Measurements from ENCODE around the gene CABP4.
A peak's percentile ranks its signal among the peaks of the same experiment; 100 is the strongest.

The CABP4 gene

DNA sequence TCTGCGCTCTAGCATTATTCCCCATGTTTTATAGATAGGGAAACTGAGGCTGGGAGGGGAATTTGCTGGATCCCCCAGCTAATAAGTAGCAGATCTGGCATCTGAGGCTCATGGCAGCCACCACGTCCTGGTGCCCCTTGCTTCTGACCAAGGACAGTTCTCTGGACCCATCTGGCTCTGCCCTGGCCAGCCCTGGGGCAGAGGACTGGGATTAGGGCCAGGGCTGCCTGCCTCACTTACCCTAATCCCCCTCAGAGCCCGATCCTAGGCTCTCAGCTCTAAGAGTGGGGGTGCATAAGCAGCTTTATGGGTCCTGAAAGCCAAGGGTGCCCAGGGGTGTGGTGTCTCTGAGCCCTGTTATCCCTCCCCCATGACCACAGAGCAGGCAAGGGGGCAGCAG lies at the start of gene CABP4:
CABP4 (plus strand) TSS at position 301 of the 400 bp plus-strand sequence; CDS start at position 371, 70 bp downstream.
- DNase-seq: no peak

DNA sequence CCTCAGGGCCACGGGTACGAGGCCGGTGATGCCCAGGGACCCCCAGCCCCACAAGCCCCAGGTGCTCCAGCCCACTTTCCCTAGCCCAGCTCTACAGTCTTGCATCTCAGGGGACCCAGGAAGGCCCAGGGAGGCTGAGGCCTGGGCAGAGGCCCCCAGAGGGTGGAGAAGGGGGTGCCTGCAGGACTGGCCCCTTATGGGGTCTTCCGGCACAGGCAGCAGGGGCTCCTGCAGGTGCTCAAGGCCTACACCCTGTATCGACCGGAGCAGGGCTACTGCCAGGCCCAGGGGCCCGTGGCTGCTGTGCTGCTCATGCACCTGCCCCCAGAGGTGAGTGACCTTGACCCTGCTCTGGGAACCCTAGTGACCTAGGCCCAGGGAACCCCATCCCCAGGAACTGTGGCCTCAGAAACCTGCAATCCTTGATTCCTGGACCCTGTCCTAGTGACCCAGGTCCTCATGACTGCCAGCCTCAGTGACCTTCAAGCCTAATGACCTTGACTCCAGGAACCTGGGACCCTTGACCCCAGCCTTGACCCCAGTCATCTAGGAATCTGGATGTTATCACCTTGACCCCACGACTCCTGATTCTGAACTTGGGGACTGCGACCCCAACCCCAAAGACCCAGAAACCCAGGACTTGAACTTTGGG lies 49.3 kb upstream of the CABP4 start:
- DNase-seq: no peak

DNA sequence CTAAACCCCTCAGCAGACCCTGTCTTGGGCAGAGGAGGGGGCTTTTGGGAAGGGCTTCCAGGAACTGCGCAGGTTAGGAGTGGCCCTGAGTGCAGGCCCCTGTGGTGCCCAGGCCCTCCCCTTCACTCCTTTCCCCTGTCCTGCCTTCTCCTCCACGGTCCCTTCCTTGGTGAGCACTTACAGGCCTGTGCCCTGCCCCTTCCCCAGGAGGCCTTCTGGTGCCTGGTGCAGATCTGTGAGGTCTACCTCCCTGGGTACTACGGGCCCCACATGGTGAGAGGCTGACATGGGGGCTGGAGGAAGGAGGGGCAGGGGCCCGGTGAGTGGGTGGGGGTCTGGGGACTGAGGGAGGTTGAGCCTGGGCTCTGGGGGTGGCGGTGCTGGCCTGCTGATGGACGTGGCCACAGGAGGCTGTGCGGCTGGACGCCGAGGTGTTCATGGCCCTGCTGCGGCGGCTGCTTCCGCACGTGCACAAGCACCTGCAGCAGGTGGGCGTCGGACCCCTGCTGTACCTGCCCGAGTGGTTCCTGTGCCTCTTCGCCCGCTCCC lies 48.7 kb upstream of the CABP4 start:
- DNase-seq: no peak

DNA sequence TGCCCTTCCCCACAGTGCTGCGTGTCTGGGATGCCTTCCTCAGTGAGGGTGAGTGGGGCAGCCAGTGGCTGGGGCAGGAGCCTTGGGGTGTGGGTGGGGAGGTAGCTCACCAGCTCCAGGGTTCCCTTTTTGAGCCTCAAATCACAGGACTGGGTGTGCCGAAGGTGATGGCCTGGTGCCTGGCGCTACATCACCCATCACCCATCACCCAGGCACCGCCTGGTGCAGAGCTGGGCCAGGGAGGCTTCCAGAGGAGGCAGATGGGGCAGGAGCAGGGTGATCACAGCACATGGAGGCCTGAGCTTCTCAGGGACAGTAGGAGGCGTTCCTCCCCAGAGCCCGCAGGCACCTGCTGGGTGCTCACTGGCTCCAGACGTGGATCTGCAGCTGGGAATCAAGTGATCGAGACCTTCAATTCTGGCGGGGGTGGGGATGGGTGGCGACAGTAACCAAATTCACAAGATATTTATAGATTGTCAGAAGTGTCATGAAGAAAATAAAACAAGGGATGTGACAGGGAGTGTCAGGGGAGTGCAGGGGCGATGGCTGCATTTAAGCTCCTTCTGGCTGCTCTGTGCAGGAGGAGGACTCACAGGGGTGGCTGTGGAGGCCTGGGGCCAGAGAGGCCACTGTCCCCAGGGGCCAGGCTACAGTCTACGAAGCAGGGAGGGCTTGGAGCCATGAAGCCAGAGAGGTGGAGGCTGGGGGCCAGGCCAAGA lies 48.0 kb upstream of the CABP4 start:
- no peak for DNase-seq

DNA sequence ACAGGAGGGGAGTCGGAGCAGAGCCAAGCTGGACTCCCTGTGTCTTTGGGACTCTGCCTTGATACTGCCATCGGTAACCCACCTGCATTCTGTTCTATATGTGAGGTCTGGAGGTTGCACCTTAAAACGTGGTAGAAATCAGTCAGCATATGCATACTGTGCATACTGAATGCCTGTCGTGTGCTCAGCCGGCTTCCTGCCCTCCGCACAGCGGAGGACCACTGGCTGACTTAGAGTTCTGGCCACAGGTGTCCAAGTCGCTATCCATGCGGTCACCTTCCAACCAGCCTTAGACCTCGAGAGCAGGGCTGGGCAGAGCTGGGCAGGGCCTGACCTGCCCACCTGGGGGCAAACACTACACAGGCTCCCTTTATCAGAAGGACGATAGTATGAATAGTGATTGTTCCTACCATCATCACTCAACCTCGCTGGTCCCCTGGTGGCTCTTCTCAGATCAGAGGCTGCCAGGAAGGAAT lies 47.4 kb upstream of the CABP4 start:
- no peak for DNase-seq

DNA sequence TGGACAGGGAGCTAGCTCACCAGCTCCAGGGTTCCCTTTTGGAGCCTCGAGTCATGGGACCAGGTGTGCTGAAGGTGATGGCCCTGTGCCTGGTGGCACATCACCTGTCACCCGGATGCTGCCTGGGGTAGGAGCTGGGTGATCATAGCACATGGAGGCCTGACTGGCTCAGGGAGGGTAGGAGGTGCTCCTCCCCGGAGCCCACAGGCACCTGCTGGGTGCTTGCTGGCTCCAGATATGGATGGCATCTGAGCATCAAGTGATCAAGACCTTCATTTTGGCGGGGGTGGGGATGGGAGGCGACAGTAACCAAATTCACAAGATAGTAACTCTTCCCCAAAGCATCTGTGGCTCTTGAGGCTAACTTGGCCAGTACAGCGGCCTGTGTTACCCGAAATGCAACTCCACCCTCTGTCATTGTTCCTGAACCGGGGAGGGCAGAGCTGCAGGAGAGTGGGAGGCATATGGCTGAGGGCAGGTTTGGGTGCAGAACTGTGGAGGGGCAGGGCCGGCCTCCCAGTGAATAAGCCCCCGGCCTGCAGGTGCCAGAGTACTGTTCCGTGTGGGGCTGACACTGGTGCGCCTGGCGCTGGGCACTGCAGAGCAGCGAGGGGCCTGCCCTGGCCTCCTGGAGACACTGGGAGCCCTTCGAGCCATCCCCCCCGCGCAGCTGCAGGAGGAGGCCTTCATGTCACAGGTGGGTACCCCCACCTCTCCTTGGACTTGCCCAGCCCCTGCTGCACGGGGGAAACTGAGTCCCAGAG lies 46.5 kb upstream of the CABP4 start:
- no peak for DNase-seq

DNA sequence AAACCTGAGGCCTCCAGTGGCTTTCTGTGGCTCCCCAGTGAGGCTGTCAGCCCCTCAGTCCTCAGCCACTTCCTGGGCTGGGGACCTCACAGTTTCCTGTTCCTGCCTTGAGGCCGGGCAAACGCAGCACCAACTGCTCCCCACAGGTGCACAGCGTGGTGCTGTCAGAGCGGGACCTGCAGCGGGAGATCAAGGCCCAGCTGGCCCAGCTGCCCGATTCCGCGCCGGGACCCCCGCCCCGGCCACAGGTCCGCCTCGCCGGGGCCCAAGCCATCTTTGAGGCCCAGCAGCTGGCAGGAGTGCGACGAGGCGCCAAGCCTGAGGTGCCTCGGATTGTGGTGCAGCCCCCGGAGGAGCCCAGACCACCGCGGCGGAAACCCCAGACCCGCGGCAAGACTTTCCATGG lies 45.9 kb upstream of the CABP4 start:
- DNase-seq: no peak

DNA sequence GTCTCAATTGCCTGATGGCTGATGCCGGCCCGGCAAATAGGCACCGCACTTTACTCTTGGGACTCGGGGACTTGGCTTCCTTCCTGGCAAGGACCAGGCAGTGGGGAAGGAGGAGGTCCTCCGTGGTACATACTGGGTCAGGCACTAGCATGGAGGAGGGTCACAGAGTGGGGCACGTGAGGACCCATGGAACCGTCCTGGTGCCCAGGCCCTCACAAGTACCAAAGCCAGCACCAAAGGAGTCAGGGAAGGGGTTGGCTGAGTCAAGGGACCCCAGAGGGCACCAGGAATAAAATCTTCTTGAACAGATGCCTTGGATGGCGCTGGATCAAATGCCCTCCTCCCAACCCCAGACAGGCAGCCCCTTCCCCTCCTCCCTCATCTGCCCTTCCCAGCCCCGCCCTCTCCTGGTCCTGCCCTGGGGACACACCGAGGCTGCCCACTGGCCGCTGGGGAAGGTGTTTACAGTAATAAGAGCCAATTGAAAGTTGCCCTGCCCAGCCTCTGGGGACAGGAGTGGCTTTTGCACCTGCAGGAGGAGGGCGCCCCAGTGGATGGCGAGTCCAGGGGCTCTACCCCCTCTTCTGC lies 45.3 kb upstream of the CABP4 start:
- DNase-seq: peak; percentile 46

DNA sequence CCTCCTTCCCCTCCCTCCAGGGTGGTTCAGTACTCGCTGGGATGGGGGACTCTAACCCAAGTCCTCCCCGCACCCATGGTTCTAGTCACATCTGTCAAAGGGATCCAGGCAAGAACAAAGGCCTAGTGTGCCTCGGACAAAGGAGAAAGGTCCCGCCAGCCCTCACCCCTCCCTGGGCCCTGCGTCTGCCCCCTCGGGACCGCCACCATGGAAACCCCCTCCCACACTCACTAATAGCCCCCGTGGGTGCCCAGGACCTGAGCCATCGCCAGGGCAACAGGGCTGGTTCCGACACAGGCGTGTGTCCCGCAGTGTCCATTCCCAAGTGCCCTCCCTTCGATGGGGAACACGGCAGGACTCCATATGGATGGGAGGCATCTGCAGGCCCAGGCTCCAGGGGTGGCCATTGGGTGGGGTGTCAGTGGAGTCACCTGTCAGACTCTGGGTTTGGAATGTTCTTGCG lies 44.8 kb upstream of the CABP4 start:
- DNase-seq: no peak

DNA sequence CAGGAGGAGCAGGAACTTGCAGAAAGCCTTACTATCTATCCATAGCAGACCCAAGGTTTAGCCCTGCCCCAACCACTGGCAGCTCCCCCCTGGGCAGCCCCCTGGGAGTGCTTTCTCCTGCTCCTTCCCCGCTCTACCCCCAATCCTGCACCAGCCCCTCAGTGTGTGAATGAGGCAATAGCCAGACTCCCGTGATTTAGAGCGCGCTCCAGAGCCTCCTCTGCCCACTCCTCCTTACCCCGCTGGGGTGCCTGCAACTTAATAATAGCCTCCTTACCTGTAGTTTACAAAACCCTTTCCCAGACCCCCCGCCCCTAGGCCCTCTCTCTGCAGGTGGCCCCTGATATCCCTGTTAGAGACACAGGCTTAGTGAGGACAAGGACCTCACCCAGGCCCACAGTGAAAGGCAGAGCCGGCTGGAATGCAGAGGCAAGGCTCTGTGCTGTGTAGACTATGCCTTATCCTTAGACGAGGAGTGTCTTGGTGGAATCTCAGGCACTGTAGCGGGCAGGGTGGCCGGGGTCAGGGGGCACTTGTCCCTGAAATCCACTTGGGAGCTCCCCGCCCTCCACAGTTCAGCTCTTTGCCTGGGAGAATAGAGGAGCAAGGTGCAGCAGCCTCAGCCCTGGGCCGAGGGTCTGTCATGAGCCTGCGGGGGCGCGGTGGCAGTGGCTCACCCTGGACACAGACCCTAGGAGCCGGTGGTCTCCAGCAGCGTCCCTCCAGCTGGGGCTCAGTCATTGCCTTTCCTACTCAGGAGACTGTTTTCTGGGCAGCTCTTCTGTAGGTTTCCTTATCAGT lies 44.0 kb upstream of the CABP4 start:
- DNase-seq: no peak

DNA sequence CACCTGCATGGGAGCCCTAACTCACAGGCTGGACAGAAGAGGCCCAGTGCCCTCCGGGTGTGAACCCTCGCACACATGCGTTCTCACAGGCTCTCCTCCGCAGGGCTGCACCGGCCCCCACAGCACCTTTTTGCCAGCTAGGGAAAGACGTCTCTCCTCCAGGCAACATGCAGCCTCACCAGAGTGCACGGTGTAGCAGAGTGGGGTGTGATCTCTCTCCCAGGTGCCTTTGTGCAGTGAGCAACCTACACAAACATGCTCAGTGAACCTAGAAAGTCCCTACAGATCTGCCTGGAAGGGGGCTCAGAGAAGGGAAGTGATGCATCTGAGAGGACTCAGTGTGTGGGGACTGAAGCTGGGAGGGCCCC lies 43.4 kb upstream of the CABP4 start:
- DNase-seq: no peak

DNA sequence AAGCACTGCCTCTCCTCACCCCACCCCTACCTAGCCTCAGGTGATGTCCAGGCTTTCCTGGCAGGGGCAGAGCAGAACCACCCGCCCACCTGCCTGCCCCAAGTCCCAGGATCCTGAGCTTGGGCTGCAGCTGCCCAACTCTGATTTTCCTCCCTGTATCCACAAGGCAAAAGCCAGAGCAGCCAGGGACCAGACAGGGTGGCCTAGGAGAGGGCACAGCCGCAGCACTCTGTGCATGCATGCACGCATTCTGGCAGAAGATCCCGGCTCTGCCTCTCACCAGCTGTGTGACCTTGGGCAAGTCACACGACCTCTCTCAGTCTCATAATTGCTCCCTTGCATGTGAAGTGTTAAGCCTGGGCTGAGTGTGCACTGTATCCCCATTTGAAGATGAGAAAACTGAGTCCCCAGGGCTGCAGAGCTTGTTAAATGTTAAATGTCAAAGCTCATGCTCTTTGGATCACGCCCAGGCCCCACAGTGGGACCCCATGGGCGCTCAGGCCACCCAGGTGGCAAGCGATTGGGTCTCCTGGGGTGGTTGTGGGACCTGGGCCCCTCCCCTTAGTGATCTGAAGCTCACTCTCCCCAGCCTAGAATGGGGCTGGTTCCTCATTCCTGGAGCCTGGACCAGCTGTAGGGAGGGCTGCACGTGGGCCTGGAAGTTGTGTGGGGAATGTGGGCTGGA lies 42.5 kb upstream of the CABP4 start:
- no peak for DNase-seq

DNA sequence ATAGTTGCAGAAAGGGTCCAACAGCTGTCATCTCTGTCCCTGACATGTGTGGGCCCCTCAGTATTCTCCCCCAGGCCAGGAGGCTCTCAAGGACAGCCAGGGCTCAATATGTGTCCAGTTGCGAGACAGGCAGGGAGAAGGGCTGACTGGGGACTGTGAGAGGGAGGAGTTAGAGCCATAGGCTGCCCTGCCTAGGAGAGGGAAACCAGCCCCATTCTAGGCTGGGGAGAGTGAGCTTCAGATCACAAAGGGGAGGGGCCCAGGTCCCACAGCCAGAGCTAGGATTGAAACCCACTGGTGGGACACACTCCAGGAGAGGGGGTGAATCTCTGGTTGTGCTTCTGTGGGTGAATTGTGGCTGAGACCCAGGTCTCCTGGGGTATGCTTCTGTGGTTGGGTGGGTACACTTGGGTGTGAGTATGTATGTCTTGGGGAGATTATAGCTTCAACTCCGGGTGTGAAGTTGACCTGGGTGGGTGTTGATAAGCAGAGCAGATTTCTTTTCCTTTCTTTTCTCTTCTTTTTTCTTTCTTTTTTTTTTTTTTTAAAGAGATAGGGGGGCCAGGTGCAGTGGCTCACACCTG lies 41.8 kb upstream of the CABP4 start:
- no peak for DNase-seq

DNA sequence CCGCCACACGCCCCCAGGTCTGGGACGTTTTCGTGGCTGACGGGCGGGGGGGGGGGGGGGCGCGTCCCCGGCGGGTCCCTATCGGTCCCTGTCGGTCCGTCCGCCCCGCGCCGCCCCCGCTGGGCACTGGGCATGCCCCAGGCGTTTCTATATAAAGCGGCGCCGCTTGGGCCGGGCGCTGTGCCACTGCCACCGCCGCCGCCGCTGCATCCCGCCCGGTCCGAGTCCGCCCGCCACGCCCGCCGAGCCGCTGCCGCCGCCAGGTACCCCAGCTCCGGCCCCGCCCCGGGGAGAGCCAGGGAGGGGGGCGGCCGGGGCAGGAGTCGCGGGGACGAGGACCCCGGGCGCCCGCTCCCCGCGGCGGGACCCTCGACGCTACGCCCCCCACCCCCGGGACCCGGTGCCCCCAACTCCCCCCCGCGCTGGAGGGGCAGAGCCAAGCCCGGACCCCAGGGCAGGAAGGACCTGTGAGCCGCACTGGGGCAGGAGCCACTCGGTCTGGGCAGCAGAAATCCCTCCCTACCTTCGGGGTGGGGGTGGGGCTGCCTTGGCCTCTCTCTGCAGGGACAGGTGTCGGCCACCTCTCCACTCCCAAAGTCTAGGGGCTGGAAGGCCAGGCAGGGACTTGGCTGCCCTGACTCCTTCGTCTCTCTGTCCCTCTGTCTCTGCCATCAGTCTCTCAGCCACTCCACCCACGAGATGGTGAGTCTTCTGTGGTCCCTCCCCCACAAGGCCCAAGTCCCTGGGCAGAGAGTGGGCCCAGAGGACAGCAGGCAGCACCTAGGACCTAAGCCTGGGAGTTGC lies 39.5 kb upstream of the CABP4 start, which contains the start of gene CARNS1:
CARNS1 (plus strand) TSS at position 178 of the 804 bp plus-strand sequence; CDS start at position 700, 522 bp downstream.
- no peak for DNase-seq

DNA sequence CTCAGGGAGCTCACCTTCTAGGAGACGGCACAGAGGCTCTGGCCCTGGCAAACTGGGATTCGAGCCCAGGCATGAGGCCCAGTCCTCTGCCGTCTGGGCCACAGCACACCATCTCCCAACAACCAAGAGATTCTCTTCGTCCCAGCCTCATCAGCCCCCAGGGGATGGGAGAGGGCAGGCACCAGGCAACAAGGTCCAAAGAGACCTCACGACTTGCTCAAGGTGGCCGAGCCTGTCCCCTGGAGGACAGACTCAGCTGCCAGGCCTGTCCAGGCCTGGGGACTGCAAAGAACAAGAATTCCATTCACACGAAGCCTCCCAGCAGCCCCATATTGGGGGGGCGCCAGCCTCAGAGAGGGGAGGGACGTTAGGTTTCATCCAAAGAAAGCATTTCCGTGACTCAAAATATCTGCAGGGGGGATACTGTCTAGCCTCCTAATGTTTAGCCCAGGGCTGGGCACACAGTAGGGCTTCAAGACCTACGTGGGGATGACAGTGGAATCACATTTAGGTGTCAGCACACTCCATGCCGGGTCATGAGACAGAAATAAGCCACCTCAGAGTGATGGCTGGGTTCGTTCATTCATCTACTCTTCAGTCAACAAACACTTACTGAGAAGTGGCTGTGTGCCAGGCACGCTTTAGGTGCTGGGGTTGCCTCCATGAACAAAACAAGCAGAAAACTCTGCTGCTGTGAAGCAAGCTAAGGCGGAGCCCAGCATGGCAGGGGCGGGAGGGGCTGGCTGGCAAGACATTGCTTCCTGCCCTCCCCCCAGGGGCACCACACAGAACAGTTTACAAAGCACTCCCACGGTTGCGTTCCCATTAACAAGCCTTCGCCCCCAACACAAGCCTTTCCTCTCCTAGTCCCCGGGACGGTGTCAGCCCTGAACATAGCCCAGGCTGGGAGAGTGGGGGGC lies 38.5 kb upstream of the CABP4 start:
- peak; percentile 25 for DNase-seq

DNA sequence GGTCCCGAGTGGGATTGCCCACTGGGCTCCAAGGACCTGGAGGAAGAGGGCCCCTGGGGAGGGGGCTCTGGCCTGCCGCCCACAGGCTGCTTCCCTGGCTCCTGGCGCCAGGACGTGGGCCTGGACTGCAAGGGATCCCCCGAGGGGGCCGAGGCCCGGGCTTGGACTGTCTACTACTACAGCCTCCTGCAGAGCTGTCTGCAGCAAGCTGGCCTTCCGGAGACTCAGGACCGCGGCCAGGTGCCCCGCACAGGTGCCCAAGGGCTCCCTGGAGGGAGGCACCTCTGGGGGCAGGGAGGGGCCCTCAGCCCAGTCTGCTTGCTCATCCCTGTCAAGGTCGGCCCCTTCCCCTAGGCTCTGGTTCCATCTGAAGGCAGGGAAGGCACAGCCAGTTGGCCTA lies 37.7 kb upstream of the CABP4 start:
- no peak for DNase-seq

DNA sequence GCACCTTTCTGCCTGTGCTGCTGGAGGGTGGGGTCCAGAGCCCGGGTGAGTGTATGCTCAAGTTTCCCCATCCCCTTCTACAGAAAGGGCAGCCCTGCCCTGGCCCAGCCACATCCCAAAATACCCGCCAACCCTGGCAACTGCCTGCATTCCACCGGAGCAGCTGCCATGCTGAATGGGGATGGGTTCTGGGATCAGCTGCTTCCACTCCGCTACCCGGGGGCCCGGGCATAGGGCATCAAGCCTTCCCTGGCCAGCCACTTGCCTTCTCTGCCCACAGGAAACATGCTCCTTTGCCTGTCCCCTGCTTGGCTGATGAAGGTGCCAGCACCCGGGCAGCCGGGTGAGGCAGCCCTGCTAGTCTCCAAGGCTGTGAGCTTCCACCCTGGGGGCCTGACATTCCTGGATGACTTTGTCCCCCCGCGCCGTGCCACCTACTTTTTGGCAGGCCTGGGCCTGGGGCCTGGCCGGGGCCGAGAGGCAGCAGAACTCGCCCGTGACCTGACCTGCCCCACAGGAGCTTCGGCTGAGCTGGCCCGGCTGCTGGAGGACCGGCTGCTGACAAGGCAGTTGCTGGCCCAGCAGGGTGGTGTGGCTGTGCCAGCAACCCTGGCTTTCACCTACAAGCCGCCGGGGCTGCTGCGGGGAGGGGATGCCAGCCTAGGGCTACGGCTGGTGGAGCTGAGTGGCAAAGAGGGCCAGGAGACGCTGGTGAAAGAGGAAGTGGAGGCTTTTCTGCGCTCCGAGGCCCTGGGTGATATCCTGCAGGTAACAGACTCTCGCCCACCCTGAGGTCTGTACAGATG lies 36.5 kb upstream of the CABP4 start:
- no peak for DNase-seq
